Kidney epithelial cell (primary cell): ENCODE data around the gene UQCRQ. TPM values are rescaled to one million over a fixed set of nuclear protein-coding genes. Genes with fewer than 3 reads are reported as not detected.

Experiments
- DNase-seq: peaks from one replicate; pipeline ENCODE4 v3.0.0-alpha.2; 2010; ENCODE audit warnings: low read depth
- H3K27me3 ChIP-seq: 2 replicates; pipeline ENCODE4 v1.6.0; 2011; ENCODE audit warnings: low read length; ENCODE audit not compliant: control insufficient read depth, insufficient read depth
- H3K36me3 ChIP-seq: 2 replicates; pipeline ENCODE4 v1.5.1; 2011; ENCODE audit warnings: low read length; ENCODE audit not compliant: control insufficient read depth, insufficient read depth
- H3K4me3 ChIP-seq: 2 replicates; pipeline ENCODE4 v1.5.1; 2011; ENCODE audit warnings: low read depth, mild to moderate bottlenecking, control low read depth, low read length
- total RNA-seq: library from RNA; depleted of rRNA; stranded (reverse); fragments of >200 nt; gene quantifications from 2 replicates; pipeline ENCODE4 v1.2.3, GENCODE V29; 2015
- TF ChIP-seq, protein P1 (sequence below): IDR thresholded peaks from 2 replicates; pipeline ENCODE4 v1.5.1; 2011; ENCODE audit warnings: mild to moderate bottlenecking, moderate library complexity, low read length, control low read depth, inconsistent platforms; ENCODE audit not compliant: insufficient read depth, poor library complexity, severe bottlenecking

Gene UQCRQ
- total RNA-seq, 1 donor from 2014 or later, result 154 TPM

DNA sequence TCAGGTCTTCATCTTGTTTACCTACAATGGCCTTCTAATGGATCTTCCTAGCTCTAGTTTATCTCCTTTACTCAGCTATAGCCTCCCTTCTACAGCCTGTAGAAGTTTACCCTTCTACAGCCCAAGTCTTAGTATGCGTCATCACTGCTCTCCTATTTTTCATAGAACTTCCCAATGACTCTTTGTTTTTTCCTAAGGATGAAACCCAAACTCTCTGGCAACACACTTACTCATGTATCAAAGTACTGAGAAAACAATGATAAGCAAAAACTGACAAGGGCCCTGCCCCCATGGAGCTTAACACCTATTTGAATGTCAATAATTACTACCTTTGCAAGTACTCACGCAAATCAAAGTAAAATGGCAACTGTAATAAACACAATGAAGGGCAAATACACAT, 40.7 kb downstream of the UQCRQ start:
- no peaks in the 10 kb centered on the region for H3K36me3 ChIP-seq
- no peaks in the 10 kb centered on the region for H3K27me3 ChIP-seq
- TF ChIP-seq, protein P1, sequence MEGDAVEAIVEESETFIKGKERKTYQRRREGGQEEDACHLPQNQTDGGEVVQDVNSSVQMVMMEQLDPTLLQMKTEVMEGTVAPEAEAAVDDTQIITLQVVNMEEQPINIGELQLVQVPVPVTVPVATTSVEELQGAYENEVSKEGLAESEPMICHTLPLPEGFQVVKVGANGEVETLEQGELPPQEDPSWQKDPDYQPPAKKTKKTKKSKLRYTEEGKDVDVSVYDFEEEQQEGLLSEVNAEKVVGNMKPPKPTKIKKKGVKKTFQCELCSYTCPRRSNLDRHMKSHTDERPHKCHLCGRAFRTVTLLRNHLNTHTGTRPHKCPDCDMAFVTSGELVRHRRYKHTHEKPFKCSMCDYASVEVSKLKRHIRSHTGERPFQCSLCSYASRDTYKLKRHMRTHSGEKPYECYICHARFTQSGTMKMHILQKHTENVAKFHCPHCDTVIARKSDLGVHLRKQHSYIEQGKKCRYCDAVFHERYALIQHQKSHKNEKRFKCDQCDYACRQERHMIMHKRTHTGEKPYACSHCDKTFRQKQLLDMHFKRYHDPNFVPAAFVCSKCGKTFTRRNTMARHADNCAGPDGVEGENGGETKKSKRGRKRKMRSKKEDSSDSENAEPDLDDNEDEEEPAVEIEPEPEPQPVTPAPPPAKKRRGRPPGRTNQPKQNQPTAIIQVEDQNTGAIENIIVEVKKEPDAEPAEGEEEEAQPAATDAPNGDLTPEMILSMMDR, result no peak
- no peak overlapping the region for H3K4me3 ChIP-seq
- no peak for DNase-seq

DNA sequence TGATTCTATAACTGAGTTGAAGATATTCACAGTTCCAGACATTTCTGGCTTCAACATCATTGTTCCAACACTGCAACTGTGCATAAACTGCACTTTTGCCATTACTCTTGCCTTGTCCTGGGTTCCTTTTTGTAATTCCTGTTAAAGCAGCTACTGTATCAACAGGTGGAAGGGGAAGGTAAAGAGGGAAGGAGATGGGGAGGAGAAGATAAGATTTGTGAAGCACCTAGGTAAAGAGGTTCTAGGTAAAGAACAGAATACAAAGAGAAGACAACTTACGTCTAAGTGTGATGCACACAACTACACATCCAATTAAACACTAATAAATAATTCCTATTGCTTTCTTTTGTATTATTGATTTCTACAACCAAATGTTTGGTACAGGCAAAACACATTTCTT, 43.3 kb downstream of the UQCRQ start:
- H3K36me3 ChIP-seq, result no peaks in the 10 kb centered on the region
- H3K4me3 ChIP-seq, result no peak overlapping the region
- H3K27me3 ChIP-seq, result no peaks in the 10 kb centered on the region
- TF ChIP-seq, protein P1, result no peak
- no peak for DNase-seq

DNA sequence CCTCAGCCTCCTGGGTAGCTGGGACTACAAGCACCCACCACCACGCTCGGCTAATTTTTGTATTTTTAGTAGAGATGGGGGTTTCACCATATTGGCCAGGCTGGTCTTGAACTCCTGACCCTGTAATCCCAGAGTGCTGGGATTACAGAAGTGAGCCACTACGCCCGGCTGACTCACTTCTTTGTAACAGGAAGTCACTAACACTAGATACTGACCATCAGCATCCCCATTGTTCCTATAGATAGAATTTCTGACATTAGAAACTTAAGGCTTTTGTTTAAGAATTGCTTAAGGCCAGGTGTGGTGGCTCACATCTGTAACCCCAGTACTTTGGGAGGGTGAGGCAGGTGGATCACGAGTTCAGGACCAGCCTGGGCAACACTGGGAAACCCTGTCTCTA, 49.2 kb downstream of the UQCRQ start:
- Histone ChIP-seq H3K27me3 (no peaks in the 10 kb centered on the region), H3K36me3 (no peaks in the 10 kb centered on the region), H3K4me3 (no peak overlapping the region)
- no peak for DNase-seq
- TF ChIP-seq, protein P1, result no peak

DNA sequence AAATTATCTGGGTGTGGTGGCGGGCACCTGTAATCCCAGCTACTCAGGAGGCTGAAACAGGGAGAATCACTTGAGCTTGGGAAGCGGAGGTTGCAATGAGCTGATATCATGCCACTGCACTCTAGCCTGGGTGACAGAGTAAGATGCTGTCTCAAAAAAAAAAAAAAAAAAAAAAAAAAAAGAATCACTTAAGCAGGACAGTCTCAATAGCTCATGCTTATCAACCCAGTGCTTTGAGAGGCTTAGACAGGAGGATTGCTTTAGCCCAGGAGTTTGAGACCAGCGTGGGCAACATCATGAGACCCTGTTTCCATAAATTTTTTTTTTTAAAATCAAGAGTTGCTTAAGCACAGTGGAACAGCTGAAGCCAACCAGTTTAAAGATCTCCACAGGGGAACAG, 49.6 kb downstream of the UQCRQ start:
- no peaks in the 10 kb centered on the region for H3K27me3 ChIP-seq
- H3K4me3 ChIP-seq, result no peak overlapping the region
- TF ChIP-seq, protein P1, result no peak
- no peaks in the 10 kb centered on the region for H3K36me3 ChIP-seq
- no peak for DNase-seq

Other genes with a start within 250 kb of the UQCRQ start
- gene IL13, start 208.5 kb upstream of the UQCRQ start, total RNA-seq, result not detected in 2 replicates
- not detected in 2 replicates for gene IL4, start 192.7 kb upstream of the UQCRQ start, total RNA-seq
- gene KIF3A, start 129.1 kb upstream of the UQCRQ start, total RNA-seq, result 10.6 and 10.7 TPM in 2 replicates
- 0.42 and 1.6 TPM in 2 replicates for gene CCNI2, start 119.2 kb upstream of the UQCRQ start, total RNA-seq
- gene SEPTIN8, start 89.4 kb upstream of the UQCRQ start, total RNA-seq, result 68.6 and 88.7 TPM in 2 replicates
- 0.21 and 0.89 TPM in 2 replicates for gene SOWAHA, start 53.3 kb upstream of the UQCRQ start, total RNA-seq
- gene SHROOM1, start 36.0 kb upstream of the UQCRQ start, total RNA-seq, result 6.7 and 9.8 TPM in 2 replicates
- 0.88 and 0.89 TPM in 2 replicates for gene GDF9, start 173 bp upstream of the UQCRQ start, total RNA-seq
- gene LEAP2, start 7.0 kb downstream of the UQCRQ start, total RNA-seq, result 0.25 and 0.34 TPM in 2 replicates
- 69.0 and 76.7 TPM in 2 replicates for gene AFF4, start 97.0 kb downstream of the UQCRQ start, total RNA-seq
- 10.2 and 19.8 TPM in 2 replicates for gene ZCCHC10, start 159.9 kb downstream of the UQCRQ start, total RNA-seq
- gene HSPA4, start 185.4 kb downstream of the UQCRQ start, total RNA-seq, result 79.6 and 95.9 TPM in 2 replicates